ENCODE results near the gene UBALD2.

DNA sequence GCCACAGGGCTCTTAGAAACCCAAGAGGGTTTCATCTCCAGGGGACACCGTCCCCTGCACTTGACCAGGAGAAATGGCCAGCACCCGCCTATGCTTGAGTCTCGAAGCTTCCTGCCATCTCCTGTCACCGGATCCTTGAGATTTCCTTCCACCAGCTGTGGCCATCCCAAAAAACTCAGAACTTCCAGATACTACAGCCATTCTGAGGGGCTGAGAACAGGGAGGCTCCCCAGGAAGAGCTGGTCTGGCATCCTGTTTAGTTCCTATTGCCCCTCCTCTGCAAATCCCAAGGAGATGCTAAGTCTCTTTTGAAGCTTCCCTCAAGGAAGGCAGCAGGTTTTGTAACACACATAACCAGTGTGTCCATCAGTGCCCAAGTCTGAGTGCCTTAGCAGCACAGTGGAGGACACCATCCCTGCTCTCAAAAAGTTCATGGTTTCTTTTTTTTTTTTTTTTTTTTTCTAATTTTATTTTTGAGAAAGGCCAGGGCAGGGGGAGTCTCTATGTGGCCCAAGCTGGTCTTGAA is 2.0 kb downstream of the UBALD2 start:
- TF ChIP-seq SUZ12 (IDR thresholded peaks at IDR 0.05; ENCODE audit: extremely low read depth, insufficient read depth, insufficient read length): no peak
- TF ChIP-seq ZNF274 (IDR thresholded peaks at IDR 0.05; ENCODE audit: low read depth, low read length): no peak
- no peak for TF ChIP-seq YY1 (IDR thresholded peaks at IDR 0.05; ENCODE audit: insufficient read depth, insufficient read length)

Measured in NT2/D1 (cell line).